ENCODE measurements around the gene MEGF6.

The MEGF6 gene

DNA sequence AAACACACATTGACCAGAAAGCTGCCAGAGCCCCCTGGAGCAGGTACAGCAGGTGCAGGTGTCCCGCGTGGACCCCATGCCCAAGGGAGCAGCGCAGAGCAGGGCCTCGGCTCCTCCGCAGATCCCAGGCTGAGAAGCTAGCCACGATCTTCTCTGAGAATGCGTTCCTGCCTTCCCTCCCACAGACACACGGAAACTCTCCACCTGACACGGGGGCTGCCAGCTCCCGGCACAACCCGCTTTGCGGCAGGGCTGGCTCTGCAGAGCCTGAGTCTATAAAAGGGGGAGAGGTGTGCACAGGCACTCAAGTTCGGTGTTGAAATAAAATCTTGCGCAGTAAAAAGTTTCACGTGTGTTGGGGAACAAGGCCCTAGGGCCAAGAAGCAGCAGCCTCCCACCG is 9.6 kb downstream of the MEGF6 start:
- no peak overlapping the region for H3K4me3 ChIP-seq (ENCODE audit: low read length)
- TF ChIP-seq ZNF274 (IDR thresholded peaks at IDR 0.05; ENCODE audit: low read depth, low read length), result no peak

- H3K4me3 ChIP-seq (ENCODE audit: low read length), result no peak overlapping the region
- no peak for TF ChIP-seq ZNF274 (IDR thresholded peaks at IDR 0.05; ENCODE audit: low read depth, low read length)
Measured at GRCh38 chr1:3600354-3600753, 11.0 kb downstream of the MEGF6 start.

- no peak overlapping the region for H3K4me3 ChIP-seq (ENCODE audit: low read length)
- TF ChIP-seq ZNF274 (IDR thresholded peaks at IDR 0.05; ENCODE audit: low read depth, low read length), result no peak
Measured at GRCh38 chr1:3599816-3600215, 11.5 kb downstream of the MEGF6 start.

- H3K4me3 ChIP-seq (ENCODE audit: low read length), result no peak overlapping the region
Measured at GRCh38 chr1:3599286-3599811, 12.0 kb downstream of the MEGF6 start.

GRCh38 chr1:3598522-3599285 is 12.6 kb downstream of the MEGF6 start:
- H3K4me3 ChIP-seq (ENCODE audit: low read length), result no peak overlapping the region
- no peak for TF ChIP-seq ZNF274 (IDR thresholded peaks at IDR 0.05; ENCODE audit: low read depth, low read length)

More at GRCh38 chr1:3599286-3599811, 12.0 kb downstream of the MEGF6 start:
- TF ChIP-seq ZNF274 (IDR thresholded peaks at IDR 0.05; ENCODE audit: low read depth, low read length), result no peak

- H3K4me3 ChIP-seq (ENCODE audit: low read length), result no peak overlapping the region
- no peak for TF ChIP-seq ZNF274 (IDR thresholded peaks at IDR 0.05; ENCODE audit: low read depth, low read length)
Measured at GRCh38 chr1:3598051-3598491, 13.2 kb downstream of the MEGF6 start.

GRCh38 chr1:3597599-3597964 is 13.7 kb downstream of the MEGF6 start:
- no peak overlapping the region for H3K4me3 ChIP-seq (ENCODE audit: low read length)
- no peak for TF ChIP-seq ZNF274 (IDR thresholded peaks at IDR 0.05; ENCODE audit: low read depth, low read length)

- no peak overlapping the region for H3K4me3 ChIP-seq (ENCODE audit: low read length)
- TF ChIP-seq ZNF274 (IDR thresholded peaks at IDR 0.05; ENCODE audit: low read depth, low read length), result no peak
Measured at GRCh38 chr1:3596663-3597598, 14.4 kb downstream of the MEGF6 start.

DNA sequence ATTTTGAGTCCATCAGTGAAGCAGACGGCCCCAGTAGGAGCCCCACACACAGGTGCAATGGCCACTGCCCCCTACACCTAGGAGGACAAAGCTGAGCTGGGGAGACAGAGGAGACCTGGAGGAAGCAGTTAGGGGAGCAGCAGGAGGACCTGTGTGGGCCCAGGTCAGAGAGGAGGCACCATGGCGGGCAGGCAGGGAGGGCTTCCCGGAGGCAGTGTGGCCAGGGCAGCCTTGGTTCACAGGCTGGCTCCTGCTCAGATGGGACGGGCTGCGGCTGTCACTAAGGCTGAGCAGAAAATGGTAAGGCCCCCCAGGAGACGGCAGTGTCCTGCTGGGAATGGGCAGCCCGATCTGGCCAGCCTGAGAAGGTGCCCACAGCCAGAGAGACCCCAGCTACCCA is 15.4 kb downstream of the MEGF6 start:
- TF ChIP-seq ZNF274 (IDR thresholded peaks at IDR 0.05; ENCODE audit: low read depth, low read length), result no peak

DNA sequence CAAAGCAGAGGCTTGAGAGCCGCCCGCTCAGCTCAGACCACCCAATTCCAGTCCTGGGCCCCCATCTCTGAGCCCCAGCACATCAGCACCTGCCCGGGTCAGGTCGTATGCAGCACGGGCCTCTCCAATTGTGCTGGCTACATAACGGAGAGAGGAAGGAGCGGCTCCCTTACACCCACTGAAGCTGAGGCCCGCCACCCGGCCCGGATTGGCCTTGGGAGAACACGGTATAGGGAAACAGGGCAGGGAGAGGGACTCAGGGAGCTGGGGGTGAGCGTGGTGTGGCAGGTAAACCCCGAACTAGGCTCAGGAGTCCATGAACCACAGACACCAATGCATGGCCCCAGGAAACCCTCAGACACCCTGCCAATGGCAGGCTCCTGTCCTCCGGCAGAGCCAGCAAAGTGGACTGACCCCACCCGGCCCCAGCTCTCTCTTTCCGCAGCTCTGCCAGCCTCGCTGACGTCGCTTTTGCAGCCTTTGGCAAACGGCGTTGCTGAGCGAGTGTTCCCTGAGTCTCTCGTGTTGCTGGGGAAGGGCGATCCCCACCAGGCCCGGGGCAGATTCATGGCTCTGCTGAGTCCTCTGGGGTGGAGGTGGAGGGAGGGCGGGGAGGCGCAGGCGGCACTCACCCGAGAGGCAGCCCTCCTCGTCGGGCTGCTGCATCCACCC is 16.5 kb downstream of the MEGF6 start:
- no peak for TF ChIP-seq ZNF274 (IDR thresholded peaks at IDR 0.05; ENCODE audit: low read depth, low read length)
- H3K4me3 ChIP-seq (ENCODE audit: low read length), result no peak overlapping the region

More for the DNA sequence above, 15.4 kb downstream of the MEGF6 start:
- H3K4me3 ChIP-seq (ENCODE audit: low read length), result no peak overlapping the region

DNA sequence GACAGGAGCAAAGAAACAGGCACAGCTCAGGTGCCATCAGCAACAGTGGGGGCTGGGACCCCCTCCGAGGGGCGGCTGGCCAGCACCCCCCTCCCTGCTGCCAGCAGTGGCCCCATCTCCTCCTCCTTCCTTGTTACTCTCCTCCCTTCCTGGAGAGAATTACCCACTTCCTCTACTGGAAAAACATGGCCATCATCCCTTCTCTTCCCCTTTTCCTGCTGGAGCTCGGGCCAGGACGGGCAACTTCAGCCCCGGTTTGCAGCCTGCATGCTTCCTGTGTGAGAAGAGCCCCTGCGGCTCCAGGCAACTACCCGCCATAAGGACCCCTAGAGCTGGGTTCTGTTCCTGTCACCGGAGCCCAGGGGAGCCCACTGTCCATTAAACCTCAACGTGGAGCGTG is 17.6 kb downstream of the MEGF6 start:
- no peak overlapping the region for H3K4me3 ChIP-seq (ENCODE audit: low read length)
- TF ChIP-seq ZNF274 (IDR thresholded peaks at IDR 0.05; ENCODE audit: low read depth, low read length), result no peak

DNA sequence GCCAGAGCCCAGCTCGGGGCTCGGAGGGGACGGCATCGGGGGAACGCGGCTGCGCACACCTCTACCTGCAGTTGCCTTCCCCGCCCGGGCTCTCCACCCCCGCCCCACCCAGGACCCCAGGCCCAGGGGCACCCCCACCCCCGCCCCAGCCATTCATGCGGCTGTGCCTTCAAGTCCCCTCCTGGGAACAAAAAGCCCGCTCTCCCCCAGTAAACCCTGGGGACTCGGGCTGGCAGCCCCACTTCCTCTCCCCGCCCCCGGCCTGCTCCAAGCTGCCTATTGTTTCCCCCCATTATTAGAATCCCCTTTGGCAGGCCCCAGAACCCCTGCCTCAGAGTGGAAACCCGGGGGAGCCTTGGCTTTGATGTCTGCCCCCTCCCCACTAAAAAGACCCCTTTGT is 18.0 kb downstream of the MEGF6 start:
- TF ChIP-seq ZNF274 (IDR thresholded peaks at IDR 0.05; ENCODE audit: low read depth, low read length), result no peak
- no peak overlapping the region for H3K4me3 ChIP-seq (ENCODE audit: low read length)

GRCh38 chr1:3590951-3591865 is 20.1 kb downstream of the MEGF6 start:
- no peak for TF ChIP-seq ZNF274 (IDR thresholded peaks at IDR 0.05; ENCODE audit: low read depth, low read length)
- no peak overlapping the region for H3K4me3 ChIP-seq (ENCODE audit: low read length)

Measured in GM08714 (cell line).